Lung microvascular endothelial cell (primary cell): Measurements from ENCODE around the gene HMOX1. TPM values are rescaled to one million over a fixed set of nuclear protein-coding genes. Genes with fewer than 3 reads are reported as not detected.

Experiments used
- DNase-seq, 2 donors: peaks; one replicate each; pipeline versions ENCODE4 v3.0.0 to v3.0.0-alpha.2; 2010; ENCODE audit warnings: low read depth in 2 of 2
- total RNA-seq: library from RNA; depleted of rRNA; stranded (reverse); fragments of >200 nt; gene quantifications from 2 replicates; pipeline ENCODE4 v1.2.1, GENCODE V29; 2014

The HMOX1 gene
- total RNA-seq, 1 donor from 2014 or later, result 60.7 TPM

DNA sequence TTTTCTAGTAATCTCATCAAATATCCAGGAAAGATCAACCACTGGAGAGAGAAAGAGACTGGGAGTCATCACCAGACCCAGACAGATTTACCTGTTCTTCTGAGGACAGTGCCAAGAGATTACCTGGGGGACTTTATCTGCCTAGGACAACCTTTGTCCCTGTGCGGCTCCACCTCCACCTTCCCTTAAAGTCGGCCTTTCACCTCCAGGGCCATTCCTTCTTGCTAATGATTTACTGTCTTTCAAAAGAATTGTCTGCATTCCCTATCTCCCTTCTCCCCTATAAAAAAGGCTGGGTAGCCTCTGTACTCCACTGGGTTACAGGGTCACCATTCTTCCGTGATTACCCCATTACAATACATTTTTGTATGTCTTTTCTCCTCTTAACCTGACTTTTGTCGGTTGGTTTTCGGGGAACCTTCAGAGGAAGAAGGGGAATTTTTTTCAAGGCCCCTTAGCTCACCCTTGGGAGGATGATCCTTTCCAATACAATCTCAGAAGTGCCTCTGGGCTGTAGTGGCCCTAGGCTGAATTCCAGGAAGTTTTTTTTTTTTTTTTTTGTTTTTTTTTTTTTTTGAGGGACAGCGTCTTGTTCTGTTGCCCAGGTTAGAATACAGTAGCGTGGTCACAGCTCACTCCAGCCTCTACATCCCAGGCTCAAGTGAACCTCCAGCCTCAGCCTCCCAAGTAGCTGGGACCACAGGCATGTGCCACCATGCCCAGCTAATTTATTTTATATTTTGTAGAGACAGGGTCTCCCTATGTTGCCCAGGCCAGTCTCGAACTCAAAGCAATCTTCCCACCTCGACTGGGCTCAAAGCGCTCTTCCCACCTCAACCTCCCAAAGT is 1.5 kb upstream of the HMOX1 start:
- DNase-seq, result no peak

- DNase-seq, result peak in 1 of 2 donors; percentile 52
Measured at GRCh38 chr22:35380013-35380412, 883 bp upstream of the HMOX1 start.

GRCh38 chr22:35381424-35382009 is 621 bp downstream of the HMOX1 start:
- no peak for DNase-seq

DNA sequence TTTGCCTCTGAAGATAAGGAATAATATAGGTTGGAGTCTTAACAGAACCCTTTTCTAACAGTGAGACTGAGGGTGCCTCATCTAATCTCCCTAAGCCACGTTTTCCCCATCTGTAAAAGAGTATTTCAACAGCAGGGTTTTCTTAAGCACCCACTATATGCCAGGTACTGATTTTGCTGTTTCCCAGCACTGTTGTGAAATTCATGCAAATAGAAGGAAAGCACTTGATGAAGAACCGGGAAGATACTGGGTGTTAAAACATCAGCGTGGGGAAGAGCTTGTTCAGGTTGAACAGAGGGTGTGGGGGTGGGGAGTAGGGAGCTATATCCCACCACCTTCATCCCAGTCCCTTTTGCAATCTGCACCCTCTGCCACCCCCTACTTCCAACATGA is 2.8 kb downstream of the HMOX1 start:
- no peak for DNase-seq

GRCh38 chr22:35384527-35384926 is 3.6 kb downstream of the HMOX1 start:
- DNase-seq, result no peak

GRCh38 chr22:35384975-35385588 is 4.2 kb downstream of the HMOX1 start:
- DNase-seq, result no peak

GRCh38 chr22:35386670-35387288 is 5.9 kb downstream of the HMOX1 start:
- DNase-seq, result no peak

DNA sequence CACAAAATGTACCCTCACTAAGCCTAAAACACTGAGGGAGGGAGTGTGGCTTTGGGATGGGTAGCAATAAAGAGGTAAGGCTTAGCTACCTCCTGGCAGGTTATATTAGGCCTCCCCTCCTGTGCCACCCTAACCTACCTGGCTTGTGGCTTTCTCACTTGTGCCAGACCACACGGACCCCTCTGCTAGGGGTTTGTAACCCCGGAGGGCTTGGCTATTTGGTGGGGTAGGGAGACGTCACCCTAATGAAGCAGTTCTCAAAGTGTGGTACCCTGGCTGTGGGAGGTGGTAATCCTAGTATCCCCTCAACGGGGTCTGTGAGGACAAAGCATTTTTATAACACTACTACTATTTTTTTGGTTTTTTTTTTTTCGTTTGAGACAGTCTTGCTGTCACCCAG is 10.0 kb downstream of the HMOX1 start:
- DNase-seq, result no peak

- DNase-seq, result no peak
Measured at GRCh38 chr22:35392357-35392756, 11.5 kb downstream of the HMOX1 start.

GRCh38 chr22:35393116-35394010 is 12.5 kb downstream of the HMOX1 start:
- no peak for DNase-seq

- no peak for DNase-seq
Measured at GRCh38 chr22:35394011-35394312, 13.1 kb downstream of the HMOX1 start.

GRCh38 chr22:35394810-35395563 is 14.1 kb downstream of the HMOX1 start:
- no peak for DNase-seq

DNA sequence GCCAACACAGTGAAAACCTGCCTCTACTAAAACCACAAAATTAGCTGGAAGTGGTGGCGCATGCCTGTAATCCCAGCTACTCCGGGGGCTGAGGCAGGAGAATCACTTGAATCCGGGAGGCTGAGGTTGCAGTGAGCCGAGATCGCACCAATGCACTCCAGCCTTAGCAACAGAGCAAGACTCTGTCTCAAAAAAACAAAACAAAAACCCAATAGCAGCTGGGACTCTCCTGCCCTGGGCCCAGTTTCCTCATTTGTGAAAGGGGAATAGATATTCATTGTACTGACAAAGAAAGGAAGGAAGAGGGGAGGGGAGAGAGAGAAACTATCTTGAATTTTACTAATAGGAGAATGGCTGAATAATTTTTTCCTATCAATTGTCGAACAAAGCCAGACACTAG is 15.7 kb downstream of the HMOX1 start:
- peak; percentile 54 to 74 for DNase-seq

GRCh38 chr22:35397095-35397904 is 16.4 kb downstream of the HMOX1 start:
- DNase-seq, result peak; percentile 17 to 56

GRCh38 chr22:35398591-35398973 is 17.7 kb downstream of the HMOX1 start:
- no peak for DNase-seq

- no peak for DNase-seq
Measured at GRCh38 chr22:35399114-35399677, 18.3 kb downstream of the HMOX1 start.

- DNase-seq, result peak; percentile 98
Measured at GRCh38 chr22:35399678-35400500, 19.0 kb downstream of the HMOX1 start, which contains the start of gene MCM5. Gene MCM5, plus strand, starts transcription at chr22:35400140. Its CDS starts 299 bp downstream, at chr22:35400439.

- DNase-seq, result no peak
Measured at GRCh38 chr22:35400501-35400790, 19.6 kb downstream of the HMOX1 start.

- no peak for DNase-seq
Measured at GRCh38 chr22:35401863-35402262, 21.0 kb downstream of the HMOX1 start.
